Measurements from ENCODE around the gene SLC17A3.

SLC17A3 gene

GRCh38 chr6:25834950-25835349 lies 39.1 kb downstream of the SLC17A3 start:
- no peak for DNase-seq

GRCh38 chr6:25833136-25833535 lies 40.9 kb downstream of the SLC17A3 start:
- no peak for DNase-seq

GRCh38 chr6:25832670-25833069 lies 41.4 kb downstream of the SLC17A3 start:
- DNase-seq, result no peak

- no peak for DNase-seq
These were observed 41.8 kb downstream of the SLC17A3 start for GRCh38 chr6:25832307-25832662.

- no peak for DNase-seq
These were observed 42.3 kb downstream of the SLC17A3 start, which contains the start of gene SLC17A1 for GRCh38 chr6:25831532-25832306. SLC17A1 (minus strand) TSS chr6:25832052; CDS start chr6:25830557, 1,495 bp downstream.

GRCh38 chr6:25830458-25830857 lies 43.6 kb downstream of the SLC17A3 start:
- no peak for DNase-seq

- DNase-seq, result no peak
These were observed 44.7 kb downstream of the SLC17A3 start for GRCh38 chr6:25829375-25829774.

- DNase-seq, result no peak
These were observed 52.7 kb downstream of the SLC17A3 start for GRCh38 chr6:25821341-25821740.

- DNase-seq, result no peak
These were observed 57.8 kb downstream of the SLC17A3 start for GRCh38 chr6:25816252-25816651.

- DNase-seq, result no peak
These were observed 58.8 kb downstream of the SLC17A3 start for GRCh38 chr6:25815194-25815593.

GRCh38 chr6:25804804-25805203 lies 69.2 kb downstream of the SLC17A3 start:
- no peak for DNase-seq

GRCh38 chr6:25801436-25801835 lies 72.6 kb downstream of the SLC17A3 start:
- DNase-seq, result no peak
